OCI-LY1 (cell line): ENCODE measurements around the gene TIPRL.

Experiments used
- H2AFZ ChIP-seq: fragments of 200-600 bp; sonication (generic), shearing (Covaris generic); 2 replicates; pipeline ENCODE4 v1.6.0; 2014; ENCODE audit warnings: antibody characterized with exemption, mild to moderate bottlenecking, low read length
- H3F3A ChIP-seq: fragments of 200-600 bp; sonication (generic), shearing (Covaris generic); 2 replicates; pipeline ENCODE4 v1.6.0; 2014; ENCODE audit warnings: mild to moderate bottlenecking, antibody characterized with exemption, low read length, moderate library complexity; ENCODE audit not compliant: insufficient read depth
- H3K27ac ChIP-seq: fragments of 200-600 bp; sonication (generic); 2 replicates; pipeline ENCODE4 v1.5.1; 2014; ENCODE audit warnings: low read length, mixed run types, mild to moderate bottlenecking, low read depth; ENCODE audit not compliant: poor library complexity, severe bottlenecking
- H3K27me3 ChIP-seq: fragments of 200-600 bp; sonication (generic); 2 replicates; pipeline ENCODE4 v1.6.0; 2014; ENCODE audit warnings: antibody characterized with exemption, mild to moderate bottlenecking, low read length, moderate library complexity; ENCODE audit not compliant: insufficient read depth
- H3K36me3 ChIP-seq: fragments of 200-600 bp; sonication (generic); 2 replicates; pipeline ENCODE4 v1.6.1; 2014; ENCODE audit warnings: mild to moderate bottlenecking, antibody characterized with exemption, low read length, moderate library complexity, mixed read lengths; ENCODE audit not compliant: insufficient read depth
- H3K4me1 ChIP-seq: fragments of 200-600 bp; sonication (generic); 2 replicates; pipeline ENCODE4 v1.5.1; 2014; ENCODE audit warnings: mild to moderate bottlenecking, low read length, moderate library complexity; ENCODE audit not compliant: insufficient read depth, severe bottlenecking
- H3K4me2 ChIP-seq: fragments of 200-600 bp; sonication (generic), shearing (Covaris generic); 2 replicates; pipeline ENCODE4 v1.6.1; 2014; ENCODE audit warnings: low read length
- H3K4me3 ChIP-seq: fragments of 200-600 bp; sonication (generic); 2 replicates; pipeline ENCODE4 v1.5.1; 2014; ENCODE audit warnings: low read length, low read depth, mild to moderate bottlenecking, mixed read lengths; ENCODE audit not compliant: poor library complexity, severe bottlenecking
- H3K79me2 ChIP-seq: fragments of 200-600 bp; shearing (Covaris generic); 2 replicates; pipeline ENCODE4 v1.6.1; 2016; ENCODE audit warnings: mixed run types, low read length, mixed read lengths; ENCODE audit not compliant: insufficient read depth
- H3K9ac ChIP-seq: fragments of 200-600 bp; sonication (generic), shearing (Covaris generic); 2 replicates; pipeline ENCODE4 v1.6.1; 2014; ENCODE audit warnings: mild to moderate bottlenecking, low read length, mixed read lengths
- H3K9me2 ChIP-seq: fragments of 200-600 bp; sonication (generic), shearing (Covaris generic); 2 replicates; pipeline ENCODE4 v1.6.1; 2014; ENCODE audit warnings: low read depth, mild to moderate bottlenecking, low read length, mixed read lengths
- H3K9me3 ChIP-seq: fragments of 200-600 bp; shearing (Covaris generic); 2 replicates; pipeline ENCODE4 v1.6.1; 2014; ENCODE audit warnings: low read length, mixed read lengths
- H4K20me1 ChIP-seq: fragments of 200-600 bp; sonication (generic), shearing (Covaris generic); 2 replicates; pipeline ENCODE4 v1.6.0; 2016; ENCODE audit warnings: mild to moderate bottlenecking, low read length; ENCODE audit not compliant: insufficient read depth
- CTCF ChIP-seq: fragments of 200-600 bp; sonication (generic), shearing (Covaris generic); IDR thresholded peaks from 2 replicates; pipeline ENCODE4 v1.5.1; 2017; ENCODE audit warnings: mild to moderate bottlenecking, antibody characterized with exemption, low read length, moderate library complexity, mixed read lengths
- EZH2 ChIP-seq: fragments of 200-600 bp; sonication (generic), shearing (Covaris generic); IDR thresholded peaks from 2 replicates; pipeline ENCODE4 v1.8.0; 2017; ENCODE audit warnings: borderline replicate concordance, mixed run types, mild to moderate bottlenecking, antibody characterized with exemption, low read length, moderate library complexity, mixed read lengths

The TIPRL gene

GRCh38 chr1:168146160-168146539, 32.6 kb upstream of the TIPRL start:
- no peaks in the 10 kb centered on the region for H3F3A ChIP-seq
- H3K9me3 ChIP-seq = no peaks in the 10 kb centered on the region
- H3K4me1 ChIP-seq = peaks cover 3% of the 10 kb centered on the region
- no peaks in the 10 kb centered on the region for H3K36me3 ChIP-seq
- H3K4me3 ChIP-seq = no peak overlapping the region
- TF ChIP-seq EZH2 (no peak), CTCF (no peak)
- H3K79me2 ChIP-seq = no peaks in the 10 kb centered on the region
- H3K27ac ChIP-seq = no peak overlapping the region
- H2AFZ ChIP-seq = no peak overlapping the region
- H3K4me2 ChIP-seq = no peak overlapping the region
- no peaks in the 10 kb centered on the region for H4K20me1 ChIP-seq
- no peaks in the 10 kb centered on the region; the same call in 1 of the 2 replicates for H3K27me3 ChIP-seq
- H3K9me2 ChIP-seq = no peaks in the 10 kb centered on the region
- H3K9ac ChIP-seq = no peak overlapping the region

DNA sequence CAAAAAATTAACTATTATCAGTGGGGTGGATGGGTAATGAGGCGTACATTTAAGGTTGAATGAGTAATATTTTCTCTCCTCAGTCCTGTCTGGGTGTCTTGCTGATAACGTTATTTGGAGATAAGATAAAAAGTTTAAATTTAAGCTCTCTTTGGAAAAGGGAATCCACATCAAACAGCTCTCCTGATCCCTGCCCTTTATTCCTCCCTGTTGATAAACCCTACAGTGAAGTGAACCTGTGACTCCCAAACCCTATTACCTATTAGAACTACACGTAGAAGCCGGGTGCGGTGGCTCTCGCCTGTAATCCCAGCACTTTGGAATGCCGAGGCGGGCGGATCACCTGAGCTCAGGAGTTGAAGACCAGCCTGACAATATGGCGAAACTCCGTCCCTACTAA, 32.1 kb upstream of the TIPRL start:
- H3K9ac ChIP-seq = no peak overlapping the region
- H3K4me1 ChIP-seq = peaks cover 3% of the 10 kb centered on the region
- no peaks in the 10 kb centered on the region for H3K9me3 ChIP-seq
- H3K4me2 ChIP-seq = no peak overlapping the region
- no peaks in the 10 kb centered on the region; the same call in 1 of the 2 replicates for H3K27me3 ChIP-seq
- no peaks in the 10 kb centered on the region for H4K20me1 ChIP-seq
- no peak overlapping the region for H3K4me3 ChIP-seq
- H3F3A ChIP-seq = no peaks in the 10 kb centered on the region
- H3K36me3 ChIP-seq = no peaks in the 10 kb centered on the region
- no peak overlapping the region for H3K27ac ChIP-seq
- H3K79me2 ChIP-seq = no peaks in the 10 kb centered on the region
- no peaks in the 10 kb centered on the region for H3K9me2 ChIP-seq
- TF ChIP-seq CTCF (no peak), EZH2 (no peak)
- H2AFZ ChIP-seq = no peak overlapping the region

DNA sequence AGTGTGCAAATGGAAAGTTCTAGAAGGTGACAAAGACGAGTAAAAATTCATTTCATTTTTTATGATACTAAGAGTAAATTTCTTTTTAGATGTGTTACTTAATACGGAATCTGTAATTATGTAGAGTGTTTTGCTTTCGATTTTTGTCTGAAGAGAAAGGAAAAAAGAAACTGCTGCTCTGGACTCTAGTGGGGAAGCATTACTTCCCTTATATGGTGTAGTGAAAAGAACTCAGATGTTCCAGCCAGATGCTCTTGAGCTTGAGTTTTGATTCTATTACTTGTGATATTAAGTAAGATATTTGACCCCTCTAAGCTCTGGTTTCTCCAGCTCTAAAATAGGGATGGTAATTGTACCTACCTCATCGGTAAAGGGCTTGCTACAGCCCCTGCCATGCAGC, 29.8 kb upstream of the TIPRL start:
- H3F3A ChIP-seq = no peaks in the 10 kb centered on the region
- TF ChIP-seq CTCF (no peak), EZH2 (no peak)
- no peaks in the 10 kb centered on the region for H3K9me3 ChIP-seq
- no peaks in the 10 kb centered on the region for H3K27me3 ChIP-seq
- no peak overlapping the region for H3K9ac ChIP-seq
- no peak overlapping the region for H3K4me2 ChIP-seq
- H3K27ac ChIP-seq = no peak overlapping the region
- H3K36me3 ChIP-seq = no peaks in the 10 kb centered on the region
- H3K79me2 ChIP-seq = no peaks in the 10 kb centered on the region
- H2AFZ ChIP-seq = no peak overlapping the region
- peaks cover 3% of the 10 kb centered on the region for H3K4me1 ChIP-seq
- no peaks in the 10 kb centered on the region for H3K9me2 ChIP-seq
- no peaks in the 10 kb centered on the region for H4K20me1 ChIP-seq
- H3K4me3 ChIP-seq = no peak overlapping the region
